OCI-LY3 (cell line): ENCODE measurements around the gene LMBR1.

Experiments
- EZH2phosphoT487 ChIP-seq: fragments of 200-600 bp; shearing (Covaris generic); IDR thresholded peaks from 2 replicates; pipeline ENCODE4 v1.6.1; 2018; ENCODE audit warnings: antibody characterized with exemption, mixed run types, low read depth
- TF ChIP-seq, protein P1 (sequence below): fragments of 200-600, 300-600 bp; sonication (generic); IDR thresholded peaks from 2 replicates; pipeline ENCODE4 v1.5.1; 2014; ENCODE audit warnings: antibody characterized with exemption, low read length, low read depth

DNA sequence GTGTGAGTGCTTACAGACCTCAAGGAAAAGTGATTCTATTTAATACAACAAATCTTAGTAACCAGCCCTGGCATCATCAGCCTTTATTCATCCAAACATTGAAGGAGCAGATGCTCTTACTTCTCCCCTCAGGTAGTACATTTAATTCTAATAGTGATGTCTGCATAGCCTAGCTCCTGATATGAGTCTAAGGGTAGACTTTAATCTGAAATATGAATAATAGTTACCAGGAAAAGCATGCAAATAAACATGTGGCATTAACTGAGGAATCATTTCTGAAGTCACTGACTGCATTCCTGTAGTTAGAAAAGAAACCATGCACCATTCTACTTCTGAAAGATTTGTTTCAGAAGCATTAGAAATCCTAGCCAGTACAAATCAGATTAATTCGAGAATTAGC is 25.7 kb upstream of the LMBR1 start:
- TF ChIP-seq, protein P1, sequence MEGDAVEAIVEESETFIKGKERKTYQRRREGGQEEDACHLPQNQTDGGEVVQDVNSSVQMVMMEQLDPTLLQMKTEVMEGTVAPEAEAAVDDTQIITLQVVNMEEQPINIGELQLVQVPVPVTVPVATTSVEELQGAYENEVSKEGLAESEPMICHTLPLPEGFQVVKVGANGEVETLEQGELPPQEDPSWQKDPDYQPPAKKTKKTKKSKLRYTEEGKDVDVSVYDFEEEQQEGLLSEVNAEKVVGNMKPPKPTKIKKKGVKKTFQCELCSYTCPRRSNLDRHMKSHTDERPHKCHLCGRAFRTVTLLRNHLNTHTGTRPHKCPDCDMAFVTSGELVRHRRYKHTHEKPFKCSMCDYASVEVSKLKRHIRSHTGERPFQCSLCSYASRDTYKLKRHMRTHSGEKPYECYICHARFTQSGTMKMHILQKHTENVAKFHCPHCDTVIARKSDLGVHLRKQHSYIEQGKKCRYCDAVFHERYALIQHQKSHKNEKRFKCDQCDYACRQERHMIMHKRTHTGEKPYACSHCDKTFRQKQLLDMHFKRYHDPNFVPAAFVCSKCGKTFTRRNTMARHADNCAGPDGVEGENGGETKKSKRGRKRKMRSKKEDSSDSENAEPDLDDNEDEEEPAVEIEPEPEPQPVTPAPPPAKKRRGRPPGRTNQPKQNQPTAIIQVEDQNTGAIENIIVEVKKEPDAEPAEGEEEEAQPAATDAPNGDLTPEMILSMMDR = no peak
- no peak for TF ChIP-seq EZH2phosphoT487
